NCI-H128 (cell line): ENCODE data around the gene TMEM231.
"Not testable (repeated sequence)": the region's sequence is repeated elsewhere in the genome, so short reads cannot be mapped to it uniquely, and the experiment has no call there.

ENCODE experiments used
- DNase-seq: peaks from one replicate; lab custom pipeline; 2025; ENCODE audit not compliant: unreplicated experiment; lab: John Stamatoyannopoulos, UW

The TMEM231 gene

GRCh38 chr16:75534560-75535205, 21.4 kb downstream of the TMEM231 start:
- no peak for DNase-seq

GRCh38 chr16:75532791-75533190, 23.3 kb downstream of the TMEM231 start:
- DNase-seq = no peak

- no peak for DNase-seq
Observed at GRCh38 chr16:75532142-75532765, 23.8 kb downstream of the TMEM231 start.

- no peak for DNase-seq
Observed at GRCh38 chr16:75529959-75530358, 26.1 kb downstream of the TMEM231 start.

GRCh38 chr16:75529056-75529905, 26.8 kb downstream of the TMEM231 start:
- no peak for DNase-seq

GRCh38 chr16:75527825-75528299, 28.2 kb downstream of the TMEM231 start:
- DNase-seq = no peak

- no peak for DNase-seq
Observed at GRCh38 chr16:75526032-75526790, 29.8 kb downstream of the TMEM231 start.

GRCh38 chr16:75519175-75519574, 36.9 kb downstream of the TMEM231 start:
- no peak for DNase-seq

GRCh38 chr16:75516189-75516966, 39.7 kb downstream of the TMEM231 start:
- not testable (repeated sequence) for DNase-seq

GRCh38 chr16:75514296-75514695, 41.8 kb downstream of the TMEM231 start:
- DNase-seq = no peak

GRCh38 chr16:75506574-75506973, 49.5 kb downstream of the TMEM231 start:
- no peak for DNase-seq

- no peak for DNase-seq
Observed at GRCh38 chr16:75506107-75506506, 49.9 kb downstream of the TMEM231 start.

GRCh38 chr16:75503801-75504200, 52.3 kb downstream of the TMEM231 start:
- no peak for DNase-seq

GRCh38 chr16:75502916-75503605, 53.0 kb downstream of the TMEM231 start:
- no peak for DNase-seq

GRCh38 chr16:75501820-75502219, 54.2 kb downstream of the TMEM231 start:
- DNase-seq = not testable (repeated sequence)

- no peak for DNase-seq
Observed at GRCh38 chr16:75501359-75501758, 54.7 kb downstream of the TMEM231 start.

GRCh38 chr16:75498605-75499322, 57.3 kb downstream of the TMEM231 start:
- not testable (repeated sequence) for DNase-seq

- no peak for DNase-seq
Observed at GRCh38 chr16:75497558-75497957, 58.5 kb downstream of the TMEM231 start.

- DNase-seq = no peak
Observed at GRCh38 chr16:75495076-75495674, 60.9 kb downstream of the TMEM231 start, which contains the start of gene CHST6. Gene CHST6, minus strand, starts transcription at chr16:75495441. Its CDS starts 15,613 bp downstream, at chr16:75479828.
